EL (cell line): ENCODE data around the gene ZIC5.

Experiments
- DNase-seq: peaks from one replicate; pipeline ENCODE4 v3.0.0-alpha.2; 2016

The ZIC5 gene

GRCh38 chr13:99987154-99988019 lies 15.8 kb upstream of the ZIC5 start:
- no peak for DNase-seq

- no peak for DNase-seq
Measured at GRCh38 chr13:99986741-99987140, 15.2 kb upstream of the ZIC5 start.

GRCh38 chr13:99985886-99986527 lies 14.4 kb upstream of the ZIC5 start:
- DNase-seq, result no peak

- DNase-seq, result no peak
Measured at GRCh38 chr13:99985241-99985874, 13.8 kb upstream of the ZIC5 start.

GRCh38 chr13:99984461-99985240 lies 13.1 kb upstream of the ZIC5 start:
- DNase-seq, result no peak

- no peak for DNase-seq
Measured at GRCh38 chr13:99983499-99984401, 12.2 kb upstream of the ZIC5 start.

- no peak for DNase-seq
Measured at GRCh38 chr13:99982731-99983498, 11.3 kb upstream of the ZIC5 start.

- DNase-seq, result no peak
Measured at GRCh38 chr13:99982036-99982730, 10.6 kb upstream of the ZIC5 start.

- no peak for DNase-seq
Measured at GRCh38 chr13:99981735-99982035, 10.1 kb upstream of the ZIC5 start, which contains the start of gene ZIC2. TSS of gene ZIC2 (plus strand) at chr13:99981784. CDS start at chr13:99982065, 281 bp downstream.

- peak; percentile 50 for DNase-seq
Measured at GRCh38 chr13:99980824-99981734, 9.5 kb upstream of the ZIC5 start.

GRCh38 chr13:99980201-99980823 lies 8.7 kb upstream of the ZIC5 start:
- peak; percentile 67 for DNase-seq

GRCh38 chr13:99979453-99980200 lies 8.1 kb upstream of the ZIC5 start:
- no peak for DNase-seq

GRCh38 chr13:99978799-99979452 lies 7.4 kb upstream of the ZIC5 start:
- no peak for DNase-seq

GRCh38 chr13:99977912-99978798 lies 6.6 kb upstream of the ZIC5 start:
- DNase-seq, result no peak

- DNase-seq, result no peak
Measured at GRCh38 chr13:99977334-99977911, 5.9 kb upstream of the ZIC5 start.

GRCh38 chr13:99976575-99976974 lies 5.0 kb upstream of the ZIC5 start:
- no peak for DNase-seq
